GM23338 (cell line): ENCODE results near the gene PARVB.

Experiments
- CREB1 ChIP-seq: fragments of 250-450 bp; sonication (Bioruptor Pico); IDR thresholded peaks from 2 replicates; pipeline ENCODE4 v1.5.0; 2020; ENCODE audit warnings: low read depth, mild to moderate bottlenecking, moderate library complexity
- CTCF ChIP-seq, 2 experiments: fragments of 200-600 bp in 1 of 2; sonication (generic) in 1 of 2; conservative IDR thresholded peaks; 2 replicates each; pipeline versions ENCODE4 v1.5.1 to v1.6.1; 2016 to 2017; ENCODE audit warnings: antibody characterized with exemption in 2 of 2, low read depth in 2 of 2, mild to moderate bottlenecking in 2 of 2, moderate library complexity in 1 of 2
- ETS1 ChIP-seq: IDR thresholded peaks from 2 replicates; pipeline ENCODE4 v1.6.1; 2016; ENCODE audit warnings: antibody characterized with exemption
- EZH2 ChIP-seq: fragments of 200-600 bp; sonication (generic); IDR thresholded peaks from one replicate; pipeline ENCODE4 v1.8.0; 2017; ENCODE audit warnings: antibody characterized with exemption, mild to moderate bottlenecking, low read depth; ENCODE audit not compliant: unreplicated experiment
- EZH2phosphoT487 ChIP-seq: fragments of 200-600 bp; sonication (generic); IDR thresholded peaks from one replicate; pipeline ENCODE4 v1.8.1; 2018; ENCODE audit warnings: antibody characterized with exemption; ENCODE audit not compliant: unreplicated experiment
- JUNB ChIP-seq: IDR thresholded peaks from one replicate; pipeline ENCODE4 v1.6.1; 2016; ENCODE audit warnings: antibody characterized with exemption; ENCODE audit not compliant: unreplicated experiment
- NANOG ChIP-seq: IDR thresholded peaks from 2 replicates; pipeline ENCODE4 v1.6.1; 2016; ENCODE audit warnings: antibody characterized with exemption, borderline replicate concordance
- POLR2AphosphoS5 ChIP-seq: IDR thresholded peaks from 2 replicates; pipeline ENCODE4 v1.6.1; 2016; ENCODE audit warnings: antibody characterized with exemption, low read depth
- REST ChIP-seq: IDR thresholded peaks from one replicate; pipeline ENCODE4 v1.6.1; 2018; ENCODE audit warnings: antibody characterized with exemption; ENCODE audit not compliant: unreplicated experiment
- STAT1 ChIP-seq: IDR thresholded peaks from one replicate; pipeline ENCODE4 v1.6.1; 2016; ENCODE audit warnings: antibody characterized with exemption; ENCODE audit not compliant: unreplicated experiment
- ZNF331 ChIP-seq: fragments of 250-450 bp; sonication (Bioruptor Pico); IDR thresholded peaks from 2 replicates; pipeline ENCODE4 v1.5.0; 2020; ENCODE audit warnings: low read depth, mild to moderate bottlenecking, moderate library complexity

GRCh38 chr22:44215287-44215686 is 191.2 kb downstream of the PARVB start:
- TF ChIP-seq CTCF (conservative IDR thresholded peaks at IDR 0.05; ENCODE audit: low read depth in 2 of 2), result no peak
- no peak for TF ChIP-seq POLR2AphosphoS5
- no peak for TF ChIP-seq CREB1 (CRISPR knock-in tag)
- TF ChIP-seq STAT1, result no peak
- TF ChIP-seq REST, result no peak
- no peak for TF ChIP-seq EZH2
- no peak for TF ChIP-seq NANOG
- TF ChIP-seq JUNB, result no peak
- no peak for TF ChIP-seq EZH2phosphoT487
- no peak for TF ChIP-seq ZNF331 (CRISPR knock-in tag)
- TF ChIP-seq ETS1, result no peak
